ENCODE results near the gene FOXQ1.

DNA sequence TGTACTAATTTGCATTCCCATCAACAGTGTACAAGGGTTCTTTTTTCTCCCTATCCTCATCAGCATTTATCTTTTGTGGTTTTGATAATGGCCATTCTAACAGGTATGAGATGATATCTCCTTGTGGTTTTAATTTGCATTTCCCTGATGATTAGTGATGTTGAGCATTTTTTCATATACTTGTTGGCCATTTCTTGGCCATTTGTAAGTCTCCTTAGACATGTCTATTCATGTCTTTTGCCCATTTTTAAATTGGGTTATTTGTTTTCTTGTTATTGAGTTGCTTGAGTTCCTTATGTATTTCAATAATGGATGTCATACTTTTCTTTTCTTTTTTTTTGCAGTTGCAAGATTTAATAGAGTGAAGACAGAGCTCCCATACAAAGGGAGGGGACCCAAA is 17.8 kb downstream of the FOXQ1 start:
- TF ChIP-seq SIN3A (IDR thresholded peaks at IDR 0.05; ENCODE audit: borderline replicate concordance, insufficient read depth, low read length) (no peak), POLR2AphosphoS5 (IDR thresholded peaks at IDR 0.05; ENCODE audit: low read depth, low read length) (no peak), TAF1 (IDR thresholded peaks at IDR 0.05; ENCODE audit: borderline replicate concordance, insufficient read depth, low read length) (no peak)
